Coronary artery (tissue), 2 donors: ENCODE results near the gene CCDC137.

Experiments used
- DNase-seq: peaks from one replicate; pipeline ENCODE4 v3.0.0-alpha.2; 2017; ENCODE audit warnings: low spot score
- H3K27ac ChIP-seq, 2 donors: fragments of 200-600 bp; sonication (generic); one replicate each; pipeline ENCODE4 v1.5.1; 2016 to 2019
- H3K4me3 ChIP-seq: fragments of 200-600 bp; sonication (generic); 2 replicates; pipeline ENCODE4 v1.5.1; 2016; ENCODE audit warnings: mild to moderate bottlenecking, moderate library complexity
- TF ChIP-seq, protein P1 (sequence below): fragments of 200-600 bp; sonication (generic); IDR thresholded peaks from one replicate; pipeline ENCODE4 v1.5.1; 2019; ENCODE audit warnings: antibody characterized with exemption

Gene CCDC137

DNA sequence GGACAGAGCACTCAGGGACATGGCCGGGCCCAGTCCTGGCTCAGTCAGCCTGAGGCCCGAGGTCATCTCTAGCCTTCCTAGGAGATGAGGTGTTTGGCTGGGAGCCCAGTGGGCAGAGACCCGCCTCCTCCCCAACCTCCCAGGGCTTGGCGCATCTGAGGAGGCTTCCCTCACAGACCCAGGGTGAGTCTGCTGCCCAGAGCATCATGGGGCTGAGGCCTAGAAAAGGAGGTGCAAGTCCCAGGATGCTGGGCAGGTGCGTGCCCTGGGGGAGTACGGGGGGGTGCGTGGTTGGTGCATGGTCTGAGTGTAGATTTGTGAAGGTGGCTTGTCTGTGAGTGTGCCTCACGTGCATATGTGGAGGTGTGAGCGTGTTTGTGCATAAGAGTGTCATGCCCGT, 14.8 kb upstream of the CCDC137 start:
- TF ChIP-seq, protein P1, sequence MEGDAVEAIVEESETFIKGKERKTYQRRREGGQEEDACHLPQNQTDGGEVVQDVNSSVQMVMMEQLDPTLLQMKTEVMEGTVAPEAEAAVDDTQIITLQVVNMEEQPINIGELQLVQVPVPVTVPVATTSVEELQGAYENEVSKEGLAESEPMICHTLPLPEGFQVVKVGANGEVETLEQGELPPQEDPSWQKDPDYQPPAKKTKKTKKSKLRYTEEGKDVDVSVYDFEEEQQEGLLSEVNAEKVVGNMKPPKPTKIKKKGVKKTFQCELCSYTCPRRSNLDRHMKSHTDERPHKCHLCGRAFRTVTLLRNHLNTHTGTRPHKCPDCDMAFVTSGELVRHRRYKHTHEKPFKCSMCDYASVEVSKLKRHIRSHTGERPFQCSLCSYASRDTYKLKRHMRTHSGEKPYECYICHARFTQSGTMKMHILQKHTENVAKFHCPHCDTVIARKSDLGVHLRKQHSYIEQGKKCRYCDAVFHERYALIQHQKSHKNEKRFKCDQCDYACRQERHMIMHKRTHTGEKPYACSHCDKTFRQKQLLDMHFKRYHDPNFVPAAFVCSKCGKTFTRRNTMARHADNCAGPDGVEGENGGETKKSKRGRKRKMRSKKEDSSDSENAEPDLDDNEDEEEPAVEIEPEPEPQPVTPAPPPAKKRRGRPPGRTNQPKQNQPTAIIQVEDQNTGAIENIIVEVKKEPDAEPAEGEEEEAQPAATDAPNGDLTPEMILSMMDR: no peak
- no peak overlapping the region for H3K27ac ChIP-seq
- H3K4me3 ChIP-seq: no peak overlapping the region
- DNase-seq: no peak

- H3K27ac ChIP-seq: no peak overlapping the region
- H3K4me3 ChIP-seq: no peak overlapping the region
- TF ChIP-seq, protein P1: no peak
- no peak for DNase-seq
These were observed 13.4 kb upstream of the CCDC137 start for GRCh38 chr17:81652906-81653771.

DNA sequence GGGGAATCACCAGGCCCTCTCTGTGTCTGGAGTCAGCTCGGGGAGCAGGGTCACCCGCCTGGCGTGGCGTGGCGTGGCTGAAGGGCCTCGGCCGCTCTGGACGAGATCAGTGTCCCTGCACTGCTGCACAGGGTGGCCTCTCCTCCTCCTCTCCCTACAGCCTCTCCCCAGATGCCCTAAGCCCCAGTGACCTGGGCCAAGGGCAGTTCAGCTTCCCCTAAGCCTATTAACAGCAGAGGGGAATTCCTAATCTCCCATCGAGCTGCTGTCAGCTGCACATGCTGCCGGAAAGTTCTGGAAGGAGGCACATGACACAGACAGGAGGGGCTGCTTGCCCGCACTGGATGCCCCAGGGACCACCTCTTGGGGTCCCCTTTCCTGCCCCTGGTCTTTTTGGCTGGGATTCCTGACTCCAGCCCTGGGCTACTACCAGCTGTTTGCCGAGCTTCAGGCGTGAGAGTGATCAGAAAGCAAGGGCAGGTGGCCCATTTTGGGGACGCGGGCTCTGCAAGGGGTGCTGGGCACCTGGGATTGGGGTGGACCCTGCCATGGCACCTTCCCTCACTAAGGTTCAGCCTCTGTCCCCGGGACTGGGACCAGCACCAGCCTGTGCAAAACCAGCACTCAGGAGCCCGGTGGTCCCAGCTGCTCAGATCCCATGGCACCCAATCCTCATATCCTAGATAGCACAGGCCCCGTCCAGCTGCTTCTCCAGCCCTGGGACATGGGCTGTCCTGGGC, 11.0 kb upstream of the CCDC137 start:
- Histone ChIP-seq H3K4me3 (no peak overlapping the region), H3K27ac (no peak overlapping the region)
- TF ChIP-seq, protein P1: no peak
- no peak for DNase-seq

- Histone ChIP-seq H3K4me3 (no peak within 1 kb of the TSS), H3K27ac (no peak within 1 kb of the TSS)
- no peak for DNase-seq
- TF ChIP-seq, protein P1: no peak
These were observed 10.3 kb upstream of the CCDC137 start, which contains the start of gene PDE6G for GRCh38 chr17:81656118-81656743. Gene PDE6G (minus strand): TSS chr17:81656542. CDS start chr17:81653305, 3,237 bp downstream.

GRCh38 chr17:81656835-81657234, 9.7 kb upstream of the CCDC137 start:
- TF ChIP-seq, protein P1: no peak
- no peak for DNase-seq
- no peak overlapping the region for H3K27ac ChIP-seq

GRCh38 chr17:81659038-81659437, 7.5 kb upstream of the CCDC137 start:
- DNase-seq: no peak
- TF ChIP-seq, protein P1: no peak
- Histone ChIP-seq H3K4me3 (no peak overlapping the region), H3K27ac (no peak overlapping the region)

More at GRCh38 chr17:81656835-81657234, 9.7 kb upstream of the CCDC137 start:
- H3K4me3 ChIP-seq: no peak overlapping the region
